ENCODE data around the gene ASCL3.
"Not testable (repeated sequence)": the region's sequence is repeated elsewhere in the genome, so short reads cannot be mapped to it uniquely, and the experiment has no call there.

Gene ASCL3

DNA sequence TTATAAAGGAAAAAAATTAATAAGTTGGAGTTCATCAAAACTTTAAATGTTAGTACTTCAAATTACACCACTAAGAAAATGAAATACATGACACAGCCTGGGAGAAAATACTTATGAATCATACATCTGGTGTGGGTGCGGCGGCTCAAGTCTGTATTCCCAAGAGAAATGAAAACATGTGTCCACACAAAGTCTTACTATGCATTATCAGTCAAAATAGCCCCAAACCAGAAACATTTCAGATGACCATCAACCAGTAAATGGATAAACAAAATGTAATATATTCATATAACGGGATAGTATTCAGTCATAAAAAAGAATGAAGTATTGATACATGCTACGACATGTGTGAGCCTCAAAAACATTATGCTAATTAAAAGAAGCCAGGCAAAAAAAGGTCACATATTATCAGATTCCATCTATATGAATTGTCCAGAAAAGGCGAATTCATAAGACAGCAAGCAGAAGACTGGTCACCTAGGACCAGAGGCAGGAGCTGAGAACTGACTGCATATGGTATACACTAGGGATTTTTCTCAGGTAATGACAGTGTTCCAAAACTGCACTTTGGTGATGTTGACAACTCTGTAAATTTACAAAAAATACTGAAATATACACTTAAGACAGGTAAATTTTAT is 37.2 kb downstream of the ASCL3 start:
- H3K4me2 ChIP-seq (ENCODE audit: low read depth, low read length, poor library complexity, severe bottlenecking) = no peak overlapping the region
- no peak overlapping the region for H3K4me3 ChIP-seq (ENCODE audit: insufficient read depth, low read length, poor library complexity, severe bottlenecking)
- H3F3A ChIP-seq (ENCODE audit: insufficient read depth) = no peaks in the 10 kb centered on the region

DNA sequence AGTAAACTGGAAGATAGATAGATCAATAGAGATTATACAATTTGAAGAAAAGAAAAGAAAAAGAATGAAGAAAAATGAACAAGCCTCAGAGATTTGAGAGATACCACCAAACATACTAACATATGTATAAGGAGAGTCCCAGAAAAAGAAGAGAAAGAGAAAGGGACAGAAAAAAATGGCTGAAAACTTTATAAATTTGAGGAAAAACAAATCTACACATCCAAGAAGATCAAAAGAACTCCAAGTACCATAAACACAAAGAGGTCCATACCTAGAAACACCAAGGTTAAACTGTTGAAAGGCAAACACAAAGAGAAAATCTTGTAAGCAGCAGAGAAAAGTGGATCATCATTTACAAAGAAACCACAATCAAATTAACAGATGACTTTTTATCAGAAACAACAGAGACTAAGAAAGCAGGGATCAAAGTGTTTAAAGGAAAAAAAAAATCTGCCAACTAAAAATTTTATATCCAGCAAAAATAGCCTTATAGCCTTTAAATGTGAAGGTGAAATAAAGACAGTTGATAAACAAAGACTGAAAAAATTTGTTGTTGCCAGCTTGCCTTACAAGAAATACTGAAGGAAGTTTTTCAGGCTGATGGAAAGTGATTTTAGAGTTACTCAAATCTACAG is 43.6 kb downstream of the ASCL3 start:
- peak overlapping the region; percentile 4 for H3K4me3 ChIP-seq (ENCODE audit: insufficient read depth, low read length, poor library complexity, severe bottlenecking)
- no peaks in the 10 kb centered on the region for H3K27me3 ChIP-seq (ENCODE audit: low read length)
- no peak overlapping the region for H3K4me2 ChIP-seq (ENCODE audit: low read depth, low read length, poor library complexity, severe bottlenecking)
- no peak overlapping the region for H2AFZ ChIP-seq (ENCODE audit: low read depth, low read length, severe bottlenecking)
- H3K9me2 ChIP-seq (replicated peaks; ENCODE audit: insufficient read depth, low read length) = no peaks in the 10 kb centered on the region
- no peaks in the 10 kb centered on the region for H3K79me2 ChIP-seq (ENCODE audit: insufficient read depth, low read length)
- H4K20me1 ChIP-seq (ENCODE audit: low read depth, low read length) = no peaks in the 10 kb centered on the region
- H3K9me3 ChIP-seq (ENCODE audit: insufficient read depth, low read length) = peaks cover 22% of the 10 kb centered on the region
- peaks cover 9% of the 10 kb centered on the region; the same call in 1 of the 2 replicates for H3K36me3 ChIP-seq (ENCODE audit: low read length)
- H3K27ac ChIP-seq (ENCODE audit: low read depth, low read length) = no peak overlapping the region
- TF ChIP-seq EZH2phosphoT487 (conservative IDR thresholded peaks at IDR 0.05; ENCODE audit: low read length) = no peak
- TF ChIP-seq, protein P1, sequence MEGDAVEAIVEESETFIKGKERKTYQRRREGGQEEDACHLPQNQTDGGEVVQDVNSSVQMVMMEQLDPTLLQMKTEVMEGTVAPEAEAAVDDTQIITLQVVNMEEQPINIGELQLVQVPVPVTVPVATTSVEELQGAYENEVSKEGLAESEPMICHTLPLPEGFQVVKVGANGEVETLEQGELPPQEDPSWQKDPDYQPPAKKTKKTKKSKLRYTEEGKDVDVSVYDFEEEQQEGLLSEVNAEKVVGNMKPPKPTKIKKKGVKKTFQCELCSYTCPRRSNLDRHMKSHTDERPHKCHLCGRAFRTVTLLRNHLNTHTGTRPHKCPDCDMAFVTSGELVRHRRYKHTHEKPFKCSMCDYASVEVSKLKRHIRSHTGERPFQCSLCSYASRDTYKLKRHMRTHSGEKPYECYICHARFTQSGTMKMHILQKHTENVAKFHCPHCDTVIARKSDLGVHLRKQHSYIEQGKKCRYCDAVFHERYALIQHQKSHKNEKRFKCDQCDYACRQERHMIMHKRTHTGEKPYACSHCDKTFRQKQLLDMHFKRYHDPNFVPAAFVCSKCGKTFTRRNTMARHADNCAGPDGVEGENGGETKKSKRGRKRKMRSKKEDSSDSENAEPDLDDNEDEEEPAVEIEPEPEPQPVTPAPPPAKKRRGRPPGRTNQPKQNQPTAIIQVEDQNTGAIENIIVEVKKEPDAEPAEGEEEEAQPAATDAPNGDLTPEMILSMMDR (IDR thresholded peaks at IDR 0.05; ENCODE audit: insufficient read depth, low read length, poor library complexity, severe bottlenecking) = no peak
- H3K9ac ChIP-seq (ENCODE audit: low read length) = no peak overlapping the region
- no peaks in the 10 kb centered on the region for H3F3A ChIP-seq (ENCODE audit: insufficient read depth)

More for the DNA sequence above, 37.2 kb downstream of the ASCL3 start:
- Histone ChIP-seq H3K9me3 (ENCODE audit: insufficient read depth, low read length) (no peaks in the 10 kb centered on the region), H3K79me2 (ENCODE audit: insufficient read depth, low read length) (no peaks in the 10 kb centered on the region), H3K9ac (ENCODE audit: low read length) (no peak overlapping the region), H2AFZ (ENCODE audit: low read depth, low read length, severe bottlenecking) (no peak overlapping the region), H3K27me3 (ENCODE audit: low read length) (no peaks in the 10 kb centered on the region), H3K27ac (ENCODE audit: low read depth, low read length) (no peak overlapping the region), H3K9me2 (replicated peaks; ENCODE audit: insufficient read depth, low read length) (no peaks in the 10 kb centered on the region), H3K36me3 (ENCODE audit: low read length) (no peaks in the 10 kb centered on the region), H4K20me1 (ENCODE audit: low read depth, low read length) (no peaks in the 10 kb centered on the region)
- TF ChIP-seq EZH2phosphoT487 (conservative IDR thresholded peaks at IDR 0.05; ENCODE audit: low read length) = no peak

DNA sequence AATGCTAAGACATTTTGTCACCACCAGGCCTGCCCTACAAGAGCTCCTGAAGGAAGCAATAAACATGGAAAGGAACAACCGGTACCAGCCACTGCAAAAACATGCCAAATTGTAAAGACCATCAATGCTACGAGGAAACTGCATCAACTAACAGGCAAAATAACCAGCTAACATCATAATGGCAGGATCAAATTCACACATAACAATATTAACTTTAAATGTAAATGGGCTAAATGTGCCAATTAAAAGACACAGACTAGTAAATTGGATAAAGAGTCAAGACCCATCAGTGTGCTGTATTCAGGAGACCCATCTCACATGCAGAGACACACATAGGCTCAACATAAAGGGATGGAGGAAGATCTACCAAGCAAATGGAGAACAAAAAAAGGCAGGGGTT is 51.6 kb downstream of the ASCL3 start:
- H3K9me3 ChIP-seq (ENCODE audit: insufficient read depth, low read length); H3F3A ChIP-seq (ENCODE audit: insufficient read depth); H4K20me1 ChIP-seq (ENCODE audit: low read depth, low read length); H3K9me2 ChIP-seq (replicated peaks; ENCODE audit: insufficient read depth, low read length); H3K27me3 ChIP-seq (ENCODE audit: low read length); H2AFZ ChIP-seq (ENCODE audit: low read depth, low read length, severe bottlenecking); H3K79me2 ChIP-seq (ENCODE audit: insufficient read depth, low read length); H3K36me3 ChIP-seq (ENCODE audit: low read length); H3K27ac ChIP-seq (ENCODE audit: low read depth, low read length); H3K4me3 ChIP-seq (ENCODE audit: insufficient read depth, low read length, poor library complexity, severe bottlenecking); H3K9ac ChIP-seq (ENCODE audit: low read length); H3K4me2 ChIP-seq (ENCODE audit: low read depth, low read length, poor library complexity, severe bottlenecking): not testable (repeated sequence)
